Mucosa of rectum (tissue), 2 donors: ENCODE data around the gene PLB1.

ENCODE experiments used
- H3K27ac ChIP-seq, 2 donors: one replicate each; pipeline ENCODE4 v1.7.0; 2013; ENCODE audit warnings: inconsistent platforms in 2 of 2, low read depth in 2 of 2, low read length in 2 of 2
- H3K27me3 ChIP-seq, 2 donors: one replicate each; pipeline ENCODE4 v1.7.0; 2013; ENCODE audit warnings: low read length in 2 of 2; ENCODE audit not compliant: control insufficient read depth in 2 of 2, insufficient read depth in 2 of 2
- H3K36me3 ChIP-seq, 2 donors: one replicate each; pipeline ENCODE4 v1.7.0; 2013; ENCODE audit warnings: low read length in 2 of 2; ENCODE audit not compliant: control insufficient read depth in 2 of 2, insufficient read depth in 2 of 2
- H3K4me1 ChIP-seq, 2 donors: one replicate each; pipeline ENCODE4 v1.7.0; 2013; ENCODE audit warnings: low read length in 2 of 2, mild to moderate bottlenecking in 1 of 2; ENCODE audit not compliant: control insufficient read depth in 2 of 2, insufficient read depth in 2 of 2
- H3K4me3 ChIP-seq, 2 donors: one replicate each; pipeline ENCODE4 v1.7.0; 2013; ENCODE audit warnings: low read length in 2 of 2
- H3K9ac ChIP-seq, 2 donors: one replicate each; pipeline ENCODE4 v1.7.0; 2013; ENCODE audit warnings: low read length in 2 of 2, low read depth in 1 of 2, mild to moderate bottlenecking in 1 of 2
- H3K9me3 ChIP-seq, 2 donors: one replicate each; pipeline ENCODE4 v1.7.0; 2013; ENCODE audit warnings: low read length in 2 of 2; ENCODE audit not compliant: control insufficient read depth in 2 of 2
- donor health status: healthy.
- donor health status: Normal muscosa, but diverticular disease.

PLB1 gene

GRCh38 chr2:28512607-28512965 is 16.7 kb downstream of the PLB1 start:
- Histone ChIP-seq H3K9me3 (no peaks in the 10 kb centered on the region), H3K36me3 (no peaks in the 10 kb centered on the region), H3K4me3 (no peak overlapping the region), H3K27ac (no peak overlapping the region), H3K9ac (no peak overlapping the region), H3K27me3 (peaks cover 0 to 2% of the 10 kb centered on the region in 2 donors), H3K4me1 (peaks cover 0 to 3% of the 10 kb centered on the region in 2 donors)

GRCh38 chr2:28513097-28513496 is 17.2 kb downstream of the PLB1 start:
- Histone ChIP-seq H3K4me3 (no peak overlapping the region), H3K36me3 (no peaks in the 10 kb centered on the region), H3K27ac (no peak overlapping the region)

GRCh38 chr2:28515176-28515751 is 19.4 kb downstream of the PLB1 start:
- Histone ChIP-seq H3K27me3 (peaks cover 0 to 2% of the 10 kb centered on the region in 2 donors), H3K4me3 (no peak overlapping the region), H3K9me3 (no peaks in the 10 kb centered on the region), H3K27ac (no peak overlapping the region), H3K4me1 (no peaks in the 10 kb centered on the region), H3K36me3 (no peaks in the 10 kb centered on the region), H3K9ac (no peak overlapping the region)

More at GRCh38 chr2:28513097-28513496, 17.2 kb downstream of the PLB1 start:
- H3K27me3 ChIP-seq: peaks cover 0 to 2% of the 10 kb centered on the region in 2 donors
- H3K9ac ChIP-seq: no peak overlapping the region
- H3K4me1 ChIP-seq: no peaks in the 10 kb centered on the region
- H3K9me3 ChIP-seq: no peaks in the 10 kb centered on the region

- H3K36me3 ChIP-seq: no peaks in the 10 kb centered on the region
- peaks cover 0 to 2% of the 10 kb centered on the region in 2 donors for H3K27me3 ChIP-seq
Measured at GRCh38 chr2:28516430-28516829, 20.6 kb downstream of the PLB1 start.

GRCh38 chr2:28516950-28517349 is 21.1 kb downstream of the PLB1 start:
- peaks cover 0 to 2% of the 10 kb centered on the region in 2 donors for H3K27me3 ChIP-seq
- no peak overlapping the region for H3K9ac ChIP-seq
- H3K27ac ChIP-seq: no peak overlapping the region
- no peaks in the 10 kb centered on the region for H3K9me3 ChIP-seq
- no peak overlapping the region for H3K4me3 ChIP-seq
- H3K36me3 ChIP-seq: no peaks in the 10 kb centered on the region
- no peaks in the 10 kb centered on the region for H3K4me1 ChIP-seq

More at GRCh38 chr2:28516430-28516829, 20.6 kb downstream of the PLB1 start:
- Histone ChIP-seq H3K4me1 (no peaks in the 10 kb centered on the region), H3K27ac (no peak overlapping the region), H3K9me3 (no peaks in the 10 kb centered on the region), H3K4me3 (no peak overlapping the region), H3K9ac (no peak overlapping the region)

- Histone ChIP-seq H3K27me3 (no peaks in the 10 kb centered on the region), H3K36me3 (no peaks in the 10 kb centered on the region), H3K9me3 (no peaks in the 10 kb centered on the region), H3K9ac (no peak overlapping the region), H3K27ac (no peak overlapping the region), H3K4me1 (no peaks in the 10 kb centered on the region), H3K4me3 (no peak overlapping the region)
Measured at GRCh38 chr2:28521663-28522062, 25.8 kb downstream of the PLB1 start.

- Histone ChIP-seq H3K9ac (no peak overlapping the region), H3K9me3 (no peaks in the 10 kb centered on the region), H3K27ac (no peak overlapping the region), H3K27me3 (no peaks in the 10 kb centered on the region), H3K4me1 (no peaks in the 10 kb centered on the region), H3K4me3 (no peak overlapping the region), H3K36me3 (no peaks in the 10 kb centered on the region)
Measured at GRCh38 chr2:28522481-28522880, 26.6 kb downstream of the PLB1 start.

- H3K36me3 ChIP-seq: no peaks in the 10 kb centered on the region
- no peaks in the 10 kb centered on the region for H3K4me1 ChIP-seq
- no peak overlapping the region for H3K4me3 ChIP-seq
- H3K9ac ChIP-seq: no peak overlapping the region
- H3K9me3 ChIP-seq: no peaks in the 10 kb centered on the region
- no peak overlapping the region for H3K27ac ChIP-seq
- no peaks in the 10 kb centered on the region for H3K27me3 ChIP-seq
Measured at GRCh38 chr2:28523902-28524301, 28.0 kb downstream of the PLB1 start.

- Histone ChIP-seq H3K9me3 (no peaks in the 10 kb centered on the region), H3K4me1 (no peaks in the 10 kb centered on the region), H3K27ac (no peak overlapping the region), H3K36me3 (no peaks in the 10 kb centered on the region), H3K4me3 (no peak overlapping the region), H3K9ac (no peak overlapping the region), H3K27me3 (no peaks in the 10 kb centered on the region)
Measured at GRCh38 chr2:28525481-28525880, 29.6 kb downstream of the PLB1 start.

GRCh38 chr2:28526527-28527132 is 30.8 kb downstream of the PLB1 start:
- H3K4me1 ChIP-seq: no peaks in the 10 kb centered on the region
- H3K36me3 ChIP-seq: no peaks in the 10 kb centered on the region
- no peak overlapping the region for H3K4me3 ChIP-seq
- H3K27me3 ChIP-seq: no peaks in the 10 kb centered on the region
- no peaks in the 10 kb centered on the region for H3K9me3 ChIP-seq
- H3K27ac ChIP-seq: no peak overlapping the region
- no peak overlapping the region for H3K9ac ChIP-seq
